A673 (cell line): ENCODE results near the gene PDE9A.

Source experiments
- CTCF ChIP-seq: fragments of 300-800, 200-600 bp; sonication (generic); conservative IDR thresholded peaks from 2 replicates; pipeline ENCODE4 v1.5.1; 2017; ENCODE audit warnings: low read depth, mild to moderate bottlenecking, antibody characterized with exemption, low read length, moderate library complexity, mixed read lengths
- EZH2 ChIP-seq: fragments of 200-600 bp; sonication (generic); IDR thresholded peaks from 2 replicates; pipeline ENCODE4 v1.6.1; 2017; ENCODE audit warnings: borderline replicate concordance, low read depth, mild to moderate bottlenecking, mixed read lengths, antibody characterized with exemption, low read length; ENCODE audit not compliant: poor library complexity, severe bottlenecking

DNA sequence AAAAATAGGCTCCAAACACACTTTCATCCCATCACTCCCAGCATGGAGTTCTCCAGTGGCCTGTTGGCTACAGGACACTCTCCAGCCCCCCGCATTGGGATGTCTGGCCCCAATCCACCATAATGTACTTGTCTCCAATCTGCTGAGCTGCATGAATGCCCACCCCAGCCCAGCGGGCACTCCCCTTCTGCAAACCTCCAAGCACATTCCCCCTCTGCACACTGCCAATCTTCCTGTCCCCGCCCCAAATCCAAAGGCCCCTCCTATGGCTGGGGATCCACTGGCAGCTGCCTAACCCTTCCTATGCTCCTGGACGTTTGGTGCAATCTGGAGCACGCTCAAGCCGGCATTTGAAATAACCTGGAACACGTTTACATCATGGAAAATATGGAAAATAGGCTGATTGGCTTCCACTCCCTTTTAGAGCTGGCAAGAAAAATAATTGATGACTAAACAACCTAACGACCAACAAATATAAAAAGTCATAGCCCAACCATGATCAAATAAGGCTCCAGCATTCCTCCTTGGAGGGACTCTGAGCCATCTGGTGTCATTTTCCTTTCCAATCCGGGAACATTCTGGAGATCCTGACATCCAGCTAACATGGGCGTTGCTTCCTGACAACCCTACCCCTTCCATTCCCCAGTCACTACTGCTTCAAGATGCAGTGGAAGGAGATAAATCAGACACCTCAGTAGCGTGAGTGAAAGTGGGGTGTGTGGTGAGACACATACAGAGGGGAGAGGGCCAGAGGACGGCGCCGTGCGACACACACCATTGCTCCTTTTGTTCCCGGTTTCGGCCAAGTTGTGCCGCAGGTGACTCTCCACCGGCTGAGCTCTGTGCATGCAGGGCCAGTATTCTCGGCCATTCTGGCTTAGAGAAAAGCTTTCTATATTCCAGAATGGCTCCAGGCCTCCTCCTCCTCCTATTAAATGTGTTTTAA lies 41.6 kb downstream of the PDE9A start:
- TF ChIP-seq CTCF (no peak), EZH2 (no peak)
